ENCODE measurements around the gene PDZD2.

Gene PDZD2

DNA sequence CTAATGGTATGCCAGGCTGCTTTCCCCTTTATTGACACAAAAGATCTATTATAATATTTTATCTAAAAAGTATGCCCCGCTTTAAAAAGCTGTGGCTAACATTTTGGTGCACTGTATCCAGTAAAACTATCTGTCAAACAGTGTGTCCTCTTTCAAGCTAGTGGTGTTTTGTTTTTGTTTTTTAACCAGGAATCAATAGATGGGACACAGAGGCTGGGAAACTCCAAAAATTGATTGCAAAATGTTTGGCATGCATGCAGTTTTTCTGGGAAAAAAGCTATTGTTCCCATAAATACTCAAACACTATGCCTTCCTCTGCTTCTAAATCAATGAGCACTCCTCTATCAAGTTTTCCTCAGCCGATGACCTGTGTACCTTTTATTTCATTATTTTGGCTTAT, 34.3 kb upstream of the PDZD2 start:
- Histone ChIP-seq H3K4me1 (ENCODE audit: control extremely low read depth in 1 of 4, control insufficient read depth in 4 of 4, insufficient read depth in 4 of 4, low read length in 3 of 4) (no peaks in the 10 kb centered on the region), H3K27ac (ENCODE audit: insufficient read depth in 1 of 2, low read depth in 1 of 2, low read length in 2 of 2, poor library complexity in 1 of 2, severe bottlenecking in 2 of 2) (no peak overlapping the region), H3K27me3 (replicated peaks in 2 of 5; ENCODE audit: control insufficient read depth in 4 of 5, insufficient read depth in 5 of 5, low read length in 4 of 5) (no peaks in the 10 kb centered on the region), H3K36me3 (ENCODE audit: control insufficient read depth in 4 of 4, insufficient read depth in 4 of 4, low read length in 3 of 4) (no peaks in the 10 kb centered on the region), H3K9me3 (ENCODE audit: control extremely low read depth in 1 of 5, control insufficient read depth in 4 of 5, insufficient read depth in 2 of 5, low read depth in 1 of 5, low read length in 4 of 5) (no peaks in the 10 kb centered on the region), H3K4me3 (ENCODE audit: control insufficient read depth in 1 of 7, extremely low read depth in 1 of 7, insufficient read depth in 4 of 7, low read depth in 2 of 7, low read length in 6 of 7) (no peak overlapping the region)
- ChIA-PET CTCF (interaction anchor here (1.1 to 1.7 kb wide), 3 partner anchors 9 to 29 kb away, joined by 3 to 6 read pairs (median 5); no protein-coding TSS in a partner anchor), POLR2A (no interaction called here)
- DNase-seq = no peak
- WGBS (ENCODE audit: insufficient coverage) = no CpG with 5 or more reads among the region's 2 CpGs

DNA sequence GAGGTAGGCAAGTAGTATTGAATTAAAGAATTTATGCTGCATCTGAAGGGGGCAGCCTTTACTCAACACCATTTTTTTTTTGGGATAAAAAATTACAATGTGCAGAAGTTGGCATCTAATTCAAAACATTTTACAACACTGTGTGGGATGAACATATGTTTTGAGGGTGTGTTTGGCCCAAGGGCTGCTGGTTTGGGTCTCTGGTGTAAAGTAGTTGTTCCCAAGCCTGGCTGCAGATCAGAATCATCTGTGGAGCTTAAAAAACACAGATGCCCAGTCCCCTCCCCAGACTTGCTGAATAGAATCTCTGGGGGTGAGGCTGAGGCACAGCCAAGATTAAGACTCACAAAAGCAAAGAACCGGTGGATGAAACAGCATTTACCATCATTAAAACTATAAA, 33.0 kb upstream of the PDZD2 start:
- Histone ChIP-seq H3K36me3 (ENCODE audit: control insufficient read depth in 4 of 4, insufficient read depth in 4 of 4, low read length in 3 of 4) (no peaks in the 10 kb centered on the region), H3K27me3 (replicated peaks in 2 of 5; ENCODE audit: control insufficient read depth in 4 of 5, insufficient read depth in 5 of 5, low read length in 4 of 5) (no peaks in the 10 kb centered on the region), H3K4me3 (ENCODE audit: control insufficient read depth in 1 of 7, extremely low read depth in 1 of 7, insufficient read depth in 4 of 7, low read depth in 2 of 7, low read length in 6 of 7) (no peak overlapping the region), H3K27ac (ENCODE audit: insufficient read depth in 1 of 2, low read depth in 1 of 2, low read length in 2 of 2, poor library complexity in 1 of 2, severe bottlenecking in 2 of 2) (no peak overlapping the region), H3K4me1 (ENCODE audit: control extremely low read depth in 1 of 4, control insufficient read depth in 4 of 4, insufficient read depth in 4 of 4, low read length in 3 of 4) (no peaks in the 10 kb centered on the region), H3K9me3 (ENCODE audit: control extremely low read depth in 1 of 5, control insufficient read depth in 4 of 5, insufficient read depth in 2 of 5, low read depth in 1 of 5, low read length in 4 of 5) (no peaks in the 10 kb centered on the region)
- no peak for DNase-seq
- POLR2A ChIA-PET = no interaction called here
- CTCF ChIA-PET = interaction anchor here (1.1 kb wide), 1 partner anchor 11 kb away, joined by 3 read pairs; no protein-coding TSS in a partner anchor
- WGBS (ENCODE audit: insufficient coverage) = 100% methylated on average over 1 of the region's 1 CpG

DNA sequence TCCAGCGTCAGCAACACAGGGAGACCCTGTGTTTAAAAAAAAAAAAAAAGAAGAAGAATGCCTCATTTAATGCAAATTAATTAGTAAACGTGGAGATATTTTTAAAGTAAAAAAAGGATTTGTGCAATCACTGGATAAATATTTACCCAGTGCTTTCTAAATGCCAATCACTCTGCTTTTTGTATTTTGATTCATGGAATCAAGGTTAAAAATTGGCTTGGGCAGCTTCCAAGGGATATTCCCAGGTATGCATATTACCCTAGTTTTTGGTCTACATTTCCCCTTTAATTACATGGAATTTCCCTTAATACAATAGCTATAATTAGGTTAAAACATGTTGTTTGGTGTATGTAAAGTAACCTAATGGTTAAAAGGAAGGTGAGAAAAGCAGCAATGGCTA, 31.4 kb upstream of the PDZD2 start:
- DNase-seq = no peak
- Histone ChIP-seq H3K4me1 (ENCODE audit: control extremely low read depth in 1 of 4, control insufficient read depth in 4 of 4, insufficient read depth in 4 of 4, low read length in 3 of 4) (no peaks in the 10 kb centered on the region), H3K36me3 (ENCODE audit: control insufficient read depth in 4 of 4, insufficient read depth in 4 of 4, low read length in 3 of 4) (no peaks in the 10 kb centered on the region), H3K4me3 (ENCODE audit: control insufficient read depth in 1 of 7, extremely low read depth in 1 of 7, insufficient read depth in 4 of 7, low read depth in 2 of 7, low read length in 6 of 7) (no peak overlapping the region), H3K27me3 (replicated peaks in 2 of 5; ENCODE audit: control insufficient read depth in 4 of 5, insufficient read depth in 5 of 5, low read length in 4 of 5) (no peaks in the 10 kb centered on the region), H3K27ac (ENCODE audit: insufficient read depth in 1 of 2, low read depth in 1 of 2, low read length in 2 of 2, poor library complexity in 1 of 2, severe bottlenecking in 2 of 2) (no peak overlapping the region), H3K9me3 (ENCODE audit: control extremely low read depth in 1 of 5, control insufficient read depth in 4 of 5, insufficient read depth in 2 of 5, low read depth in 1 of 5, low read length in 4 of 5) (no peaks in the 10 kb centered on the region)
- 100% methylated on average over 1 of the region's 2 CpGs for WGBS (ENCODE audit: insufficient coverage)
- POLR2A ChIA-PET = no interaction called here
- CTCF ChIA-PET = interaction anchor here (0.6 kb wide), 1 partner anchor 269 kb away, joined by 3 read pairs; no protein-coding TSS in a partner anchor

DNA sequence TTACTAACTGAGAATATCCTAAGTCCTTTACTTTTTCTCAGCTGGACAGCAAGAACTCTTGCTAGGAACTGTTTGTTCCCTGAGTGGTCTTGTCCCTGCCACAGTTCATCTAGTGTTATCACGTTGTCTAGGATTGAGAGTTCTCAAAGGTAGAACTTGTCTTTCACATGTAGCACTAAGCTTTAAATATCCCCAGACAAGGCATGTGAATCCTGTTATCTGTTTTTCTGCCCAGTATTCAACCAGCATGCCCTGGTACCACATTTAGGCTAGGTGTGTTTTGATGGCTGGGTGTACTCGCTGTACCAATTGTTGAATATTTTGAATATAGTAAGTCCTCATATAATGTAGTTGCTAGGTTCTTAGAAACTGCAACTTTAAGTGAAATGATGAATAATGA, 27.9 kb upstream of the PDZD2 start:
- no peaks in the 10 kb centered on the region for H3K36me3 ChIP-seq (ENCODE audit: control insufficient read depth in 4 of 4, insufficient read depth in 4 of 4, low read length in 3 of 4)
- H3K27me3 ChIP-seq (replicated peaks in 2 of 5; ENCODE audit: control insufficient read depth in 4 of 5, insufficient read depth in 5 of 5, low read length in 4 of 5) = no peaks in the 10 kb centered on the region
- H3K27ac ChIP-seq (ENCODE audit: insufficient read depth in 1 of 2, low read depth in 1 of 2, low read length in 2 of 2, poor library complexity in 1 of 2, severe bottlenecking in 2 of 2) = no peak overlapping the region
- WGBS (ENCODE audit: insufficient coverage) = 100% methylated on average over 1 of the region's 2 CpGs
- peaks cover 0 to 17% (median 8%) of the 10 kb centered on the region in 4 experiments for H3K4me1 ChIP-seq (ENCODE audit: control extremely low read depth in 1 of 4, control insufficient read depth in 4 of 4, insufficient read depth in 4 of 4, low read length in 3 of 4)
- H3K9me3 ChIP-seq (ENCODE audit: control extremely low read depth in 1 of 5, control insufficient read depth in 4 of 5, insufficient read depth in 2 of 5, low read depth in 1 of 5, low read length in 4 of 5) = no peaks in the 10 kb centered on the region
- CTCF ChIA-PET = interaction anchor here (1.1 kb wide), 1 partner anchor 31 kb away, joined by 3 read pairs; no protein-coding TSS in a partner anchor
- POLR2A ChIA-PET = no interaction called here
- no peak for DNase-seq
- no peak overlapping the region for H3K4me3 ChIP-seq (ENCODE audit: control insufficient read depth in 1 of 7, extremely low read depth in 1 of 7, insufficient read depth in 4 of 7, low read depth in 2 of 7, low read length in 6 of 7)

DNA sequence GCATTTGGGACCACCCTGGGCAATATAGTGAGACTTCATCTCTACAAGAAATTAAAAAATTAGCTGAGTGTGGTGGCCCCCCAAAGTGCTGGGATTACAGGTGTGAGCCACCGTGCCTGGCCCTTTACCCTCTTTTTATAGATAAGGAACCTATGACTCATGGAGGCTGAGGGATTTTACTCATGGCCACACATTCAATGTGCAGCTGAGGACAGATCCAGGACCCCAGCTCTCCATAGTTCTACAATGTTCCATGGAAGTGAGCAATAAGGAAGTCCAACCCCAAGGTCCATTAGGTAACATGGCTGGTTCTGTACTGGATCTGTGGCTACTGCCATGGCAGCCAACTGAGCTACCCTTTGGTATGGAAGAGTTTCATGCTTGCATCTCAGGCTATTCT, 25.3 kb upstream of the PDZD2 start:
- WGBS (ENCODE audit: insufficient coverage) = 43% methylated on average over 1 of the region's 1 CpG
- no peaks in the 10 kb centered on the region for H3K36me3 ChIP-seq (ENCODE audit: control insufficient read depth in 4 of 4, insufficient read depth in 4 of 4, low read length in 3 of 4)
- POLR2A ChIA-PET = no interaction called here
- peaks cover 0 to 27% (median 13%) of the 10 kb centered on the region in 4 experiments for H3K4me1 ChIP-seq (ENCODE audit: control extremely low read depth in 1 of 4, control insufficient read depth in 4 of 4, insufficient read depth in 4 of 4, low read length in 3 of 4)
- H3K27me3 ChIP-seq (replicated peaks in 2 of 5; ENCODE audit: control insufficient read depth in 4 of 5, insufficient read depth in 5 of 5, low read length in 4 of 5) = no peaks in the 10 kb centered on the region
- DNase-seq = peak in 1 of 3 donors; percentile 52
- peak overlapping the region in 1 of 7 experiments; percentile 51 for H3K4me3 ChIP-seq (ENCODE audit: control insufficient read depth in 1 of 7, extremely low read depth in 1 of 7, insufficient read depth in 4 of 7, low read depth in 2 of 7, low read length in 6 of 7)
- CTCF ChIA-PET = interaction anchor here (0.6 to 2.4 kb wide), 7 partner anchors 9 to 463 kb away, joined by 3 to 10 read pairs (median 4); no protein-coding TSS in a partner anchor
- H3K27ac ChIP-seq (ENCODE audit: insufficient read depth in 1 of 2, low read depth in 1 of 2, low read length in 2 of 2, poor library complexity in 1 of 2, severe bottlenecking in 2 of 2) = no peak overlapping the region
- no peaks in the 10 kb centered on the region for H3K9me3 ChIP-seq (ENCODE audit: control extremely low read depth in 1 of 5, control insufficient read depth in 4 of 5, insufficient read depth in 2 of 5, low read depth in 1 of 5, low read length in 4 of 5)

DNA sequence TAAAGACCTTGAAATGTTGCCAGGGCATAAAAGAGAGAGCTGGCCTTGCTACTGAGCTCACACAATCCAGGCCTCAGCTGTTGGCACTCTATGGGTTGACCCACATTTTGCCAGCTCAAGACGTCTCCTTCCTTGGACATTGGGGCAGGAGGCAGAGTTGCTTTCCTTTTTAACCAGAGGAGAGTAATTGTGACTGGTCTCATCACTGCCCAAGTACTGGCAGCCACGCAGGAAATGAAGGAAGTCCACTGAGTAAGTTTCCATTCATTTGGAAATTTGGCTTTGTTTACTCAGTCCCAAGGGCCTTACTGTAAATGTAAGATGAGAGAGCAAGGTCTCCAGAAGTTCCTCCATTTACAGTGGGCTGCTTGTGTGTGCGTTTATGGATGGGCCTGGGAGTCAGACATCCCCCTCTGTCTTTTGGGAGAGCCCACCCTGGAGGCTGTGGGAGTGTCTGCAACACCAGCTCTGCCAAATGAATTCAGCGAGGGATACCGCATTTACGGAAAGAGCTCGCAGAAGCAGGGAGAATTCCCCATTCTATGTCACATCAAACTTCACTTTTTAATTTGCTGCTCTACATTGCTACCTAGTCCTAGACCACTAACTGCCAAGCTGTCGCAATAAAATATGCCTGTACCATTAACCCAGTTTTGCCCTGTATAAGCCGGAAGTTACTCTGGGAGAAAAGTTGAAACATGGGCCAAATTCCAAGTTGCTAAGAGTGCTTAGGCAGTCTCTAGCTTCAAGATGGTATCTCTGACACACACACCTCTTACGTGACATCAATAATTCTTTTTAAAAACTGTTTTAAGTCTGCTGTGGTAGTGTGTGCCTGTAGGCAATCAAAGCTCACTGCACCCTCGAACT, 24.5 kb upstream of the PDZD2 start:
- Histone ChIP-seq H3K36me3 (ENCODE audit: control insufficient read depth in 4 of 4, insufficient read depth in 4 of 4, low read length in 3 of 4) (no peaks in the 10 kb centered on the region), H3K4me1 (ENCODE audit: control extremely low read depth in 1 of 4, control insufficient read depth in 4 of 4, insufficient read depth in 4 of 4, low read length in 3 of 4) (peaks cover 0 to 31% (median 14%) of the 10 kb centered on the region in 4 experiments), H3K9me3 (ENCODE audit: control extremely low read depth in 1 of 5, control insufficient read depth in 4 of 5, insufficient read depth in 2 of 5, low read depth in 1 of 5, low read length in 4 of 5) (no peaks in the 10 kb centered on the region), H3K27ac (ENCODE audit: insufficient read depth in 1 of 2, low read depth in 1 of 2, low read length in 2 of 2, poor library complexity in 1 of 2, severe bottlenecking in 2 of 2) (peak overlapping the region in 1 of 2 experiments; percentile 63), H3K4me3 (ENCODE audit: control insufficient read depth in 1 of 7, extremely low read depth in 1 of 7, insufficient read depth in 4 of 7, low read depth in 2 of 7, low read length in 6 of 7) (peak overlapping the region in 3 of 7 experiments; percentile 33 to 51 (median 46)), H3K27me3 (replicated peaks in 2 of 5; ENCODE audit: control insufficient read depth in 4 of 5, insufficient read depth in 5 of 5, low read length in 4 of 5) (no peaks in the 10 kb centered on the region)
- peak; percentile 78 to 95 (median 91) for DNase-seq
- ChIA-PET POLR2A (no interaction called here), CTCF (interaction anchor here (1.1 to 2.4 kb wide), 5 partner anchors 10 to 463 kb away, joined by 3 to 10 read pairs (median 4); no protein-coding TSS in a partner anchor)
- 6% methylated on average over 8 of the region's 11 CpGs for WGBS (ENCODE audit: insufficient coverage)

DNA sequence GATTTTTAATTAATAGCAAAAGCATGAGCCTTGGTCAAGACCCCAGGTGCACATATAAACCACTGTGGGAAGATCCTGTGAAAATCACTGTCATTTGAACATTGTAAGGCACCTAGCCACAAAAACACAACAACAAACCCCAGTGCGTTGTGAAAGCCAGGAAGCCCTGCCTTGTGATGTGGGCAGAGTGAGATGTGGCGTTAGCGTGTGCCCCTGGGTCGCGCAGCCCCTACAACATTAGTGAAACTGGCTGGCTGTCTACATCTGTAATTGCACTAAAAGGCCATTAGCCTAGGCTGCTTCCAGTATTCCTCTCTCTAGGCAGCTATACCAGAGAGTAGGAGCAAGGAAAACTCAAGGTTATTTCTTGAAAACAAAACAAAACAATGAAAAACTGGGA, 21.1 kb upstream of the PDZD2 start:
- Histone ChIP-seq H3K9me3 (ENCODE audit: control extremely low read depth in 1 of 5, control insufficient read depth in 4 of 5, insufficient read depth in 2 of 5, low read depth in 1 of 5, low read length in 4 of 5) (no peaks in the 10 kb centered on the region), H3K36me3 (ENCODE audit: control insufficient read depth in 4 of 4, insufficient read depth in 4 of 4, low read length in 3 of 4) (no peaks in the 10 kb centered on the region), H3K4me3 (ENCODE audit: control insufficient read depth in 1 of 7, extremely low read depth in 1 of 7, insufficient read depth in 4 of 7, low read depth in 2 of 7, low read length in 6 of 7) (peak overlapping the region in 3 of 7 experiments; percentile 12 to 52 (median 19)), H3K27me3 (replicated peaks in 2 of 5; ENCODE audit: control insufficient read depth in 4 of 5, insufficient read depth in 5 of 5, low read length in 4 of 5) (no peaks in the 10 kb centered on the region), H3K4me1 (ENCODE audit: control extremely low read depth in 1 of 4, control insufficient read depth in 4 of 4, insufficient read depth in 4 of 4, low read length in 3 of 4) (peaks cover 0 to 31% (median 14%) of the 10 kb centered on the region in 4 experiments), H3K27ac (ENCODE audit: insufficient read depth in 1 of 2, low read depth in 1 of 2, low read length in 2 of 2, poor library complexity in 1 of 2, severe bottlenecking in 2 of 2) (no peak overlapping the region)
- CTCF ChIA-PET = interaction anchor here (0.9 to 1.9 kb wide), 3 partner anchors 19 to 29 kb away, joined by 3 to 7 read pairs (median 4); partner anchors contain the start of gene PDZD2
- WGBS (ENCODE audit: insufficient coverage) = 16% methylated on average over 4 of the region's 5 CpGs
- DNase-seq = peak in 2 of 3 donors; percentile 48 to 55
- POLR2A ChIA-PET = no interaction called here
